Measurements from ENCODE around the gene ATP9B. TPM values are rescaled to one million over a fixed set of nuclear protein-coding genes. Genes with fewer than 3 reads are reported as not detected.

ATP9B gene
- total and polyA plus RNA-seq, 4 donors = 12.6 to 77.0 (median 29.9) TPM

- ATAC-seq (ENCODE audit: insufficient read depth, low FRiP score) = no peak
- Histone ChIP-seq H3K9ac (ENCODE audit: insufficient read depth in 1 of 2, low read length in 2 of 2) (peak overlapping the region in 1 of 2 donors; percentile 23), H3K9me3 (ENCODE audit: control insufficient read depth in 4 of 4, insufficient read depth in 3 of 4, low read length in 3 of 4) (no peaks in the 10 kb centered on the region), H3K27ac (ENCODE audit: low read depth in 1 of 2, low read length in 1 of 2) (no peak overlapping the region), H3K36me3 (ENCODE audit: control insufficient read depth in 4 of 4, insufficient read depth in 4 of 4, low read length in 4 of 4) (peaks cover 0 to 15% (median 1%) of the 10 kb centered on the region in 4 donors), H3K4me3 (no peak overlapping the region), H3K4me1 (ENCODE audit: control insufficient read depth in 5 of 5, insufficient read depth in 5 of 5, low read length in 5 of 5) (peaks cover 0 to 10% (median 2%) of the 10 kb centered on the region in 5 donors), H3K27me3 (ENCODE audit: control insufficient read depth in 3 of 3, insufficient read depth in 3 of 3, low read length in 2 of 3) (peaks cover 0 to 5% (median 0%) of the 10 kb centered on the region in 3 donors)
- no peak for DNase-seq
- TF ChIP-seq, protein P1, sequence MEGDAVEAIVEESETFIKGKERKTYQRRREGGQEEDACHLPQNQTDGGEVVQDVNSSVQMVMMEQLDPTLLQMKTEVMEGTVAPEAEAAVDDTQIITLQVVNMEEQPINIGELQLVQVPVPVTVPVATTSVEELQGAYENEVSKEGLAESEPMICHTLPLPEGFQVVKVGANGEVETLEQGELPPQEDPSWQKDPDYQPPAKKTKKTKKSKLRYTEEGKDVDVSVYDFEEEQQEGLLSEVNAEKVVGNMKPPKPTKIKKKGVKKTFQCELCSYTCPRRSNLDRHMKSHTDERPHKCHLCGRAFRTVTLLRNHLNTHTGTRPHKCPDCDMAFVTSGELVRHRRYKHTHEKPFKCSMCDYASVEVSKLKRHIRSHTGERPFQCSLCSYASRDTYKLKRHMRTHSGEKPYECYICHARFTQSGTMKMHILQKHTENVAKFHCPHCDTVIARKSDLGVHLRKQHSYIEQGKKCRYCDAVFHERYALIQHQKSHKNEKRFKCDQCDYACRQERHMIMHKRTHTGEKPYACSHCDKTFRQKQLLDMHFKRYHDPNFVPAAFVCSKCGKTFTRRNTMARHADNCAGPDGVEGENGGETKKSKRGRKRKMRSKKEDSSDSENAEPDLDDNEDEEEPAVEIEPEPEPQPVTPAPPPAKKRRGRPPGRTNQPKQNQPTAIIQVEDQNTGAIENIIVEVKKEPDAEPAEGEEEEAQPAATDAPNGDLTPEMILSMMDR (IDR thresholded peaks at IDR 0.05; ENCODE audit: control extremely low read depth, extremely low read depth) = no peak
- WGBS, 2 donors = 92 to 94% methylated on average over 19 of the region's 19 CpGs
These were observed 355.8 kb downstream of the ATP9B start for GRCh38 chr18:79424880-79425568.

DNA sequence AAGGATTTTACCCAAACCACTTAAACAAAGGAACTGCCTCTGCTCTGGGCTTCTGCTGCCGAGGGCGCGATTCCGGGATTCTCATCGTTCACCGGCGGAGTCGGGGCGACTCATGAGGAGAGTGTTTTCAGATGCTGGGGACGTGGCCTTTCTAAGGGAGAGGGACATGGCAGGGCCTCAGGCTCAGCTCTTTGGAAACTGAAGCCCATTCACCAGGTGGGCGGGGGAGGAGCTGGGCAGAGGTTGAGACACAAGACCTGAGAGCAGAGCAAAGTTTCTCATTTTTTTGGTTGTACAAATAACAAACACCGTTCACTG is 356.3 kb downstream of the ATP9B start:
- H3K9me3 ChIP-seq (ENCODE audit: control insufficient read depth in 4 of 4, insufficient read depth in 3 of 4, low read length in 3 of 4) = no peaks in the 10 kb centered on the region
- TF ChIP-seq, protein P1 (IDR thresholded peaks at IDR 0.05; ENCODE audit: control extremely low read depth, extremely low read depth) = no peak
- H3K36me3 ChIP-seq (ENCODE audit: control insufficient read depth in 4 of 4, insufficient read depth in 4 of 4, low read length in 4 of 4) = peaks cover 0 to 15% (median under 1%) of the 10 kb centered on the region in 4 donors
- H3K27ac ChIP-seq (ENCODE audit: low read depth in 1 of 2, low read length in 1 of 2) = no peak overlapping the region
- DNase-seq = no peak
- H3K9ac ChIP-seq (ENCODE audit: insufficient read depth in 1 of 2, low read length in 2 of 2) = no peak overlapping the region
- WGBS, 2 donors = 91 to 93% methylated on average over 12 of the region's 12 CpGs
- no peak overlapping the region for H3K4me3 ChIP-seq
- ATAC-seq (ENCODE audit: insufficient read depth, low FRiP score) = no peak
- peaks cover 0 to 10% (median 2%) of the 10 kb centered on the region in 5 donors for H3K4me1 ChIP-seq (ENCODE audit: control insufficient read depth in 5 of 5, insufficient read depth in 5 of 5, low read length in 5 of 5)
- peaks cover 0 to 5% (median 0%) of the 10 kb centered on the region in 3 donors for H3K27me3 ChIP-seq (ENCODE audit: control insufficient read depth in 3 of 3, insufficient read depth in 3 of 3, low read length in 2 of 3)

- 87 to 91% methylated on average over 37 of the region's 37 CpGs for WGBS, 2 donors
- no peaks in the 10 kb centered on the region for H3K9me3 ChIP-seq (ENCODE audit: control insufficient read depth in 4 of 4, insufficient read depth in 3 of 4, low read length in 3 of 4)
- peak in 1 of 3 donors; percentile 23 for DNase-seq
- peaks cover 0 to 5% (median 0%) of the 10 kb centered on the region in 3 donors for H3K27me3 ChIP-seq (ENCODE audit: control insufficient read depth in 3 of 3, insufficient read depth in 3 of 3, low read length in 2 of 3)
- TF ChIP-seq, protein P1 (IDR thresholded peaks at IDR 0.05; ENCODE audit: control extremely low read depth, extremely low read depth) = no peak
- H3K4me3 ChIP-seq = no peak overlapping the region
- peaks cover 0 to 9% (median 0%) of the 10 kb centered on the region in 4 donors for H3K36me3 ChIP-seq (ENCODE audit: control insufficient read depth in 4 of 4, insufficient read depth in 4 of 4, low read length in 4 of 4)
- no peak overlapping the region for H3K27ac ChIP-seq (ENCODE audit: low read depth in 1 of 2, low read length in 1 of 2)
- peaks cover 0 to 10% (median 2%) of the 10 kb centered on the region in 5 donors for H3K4me1 ChIP-seq (ENCODE audit: control insufficient read depth in 5 of 5, insufficient read depth in 5 of 5, low read length in 5 of 5)
- no peak overlapping the region for H3K9ac ChIP-seq (ENCODE audit: insufficient read depth in 1 of 2, low read length in 2 of 2)
- ATAC-seq (ENCODE audit: insufficient read depth, low FRiP score) = no peak
These were observed 357.4 kb downstream of the ATP9B start for GRCh38 chr18:79426376-79427300.

Measured in lung (tissue), 12 donors.